ENCODE data around the gene SYT8. TPM values are rescaled to one million over a fixed set of nuclear protein-coding genes. Genes with fewer than 3 reads are reported as not detected.

The SYT8 gene
- total RNA-seq, 1 experiment from 2014 or later: 7.8 TPM

DNA sequence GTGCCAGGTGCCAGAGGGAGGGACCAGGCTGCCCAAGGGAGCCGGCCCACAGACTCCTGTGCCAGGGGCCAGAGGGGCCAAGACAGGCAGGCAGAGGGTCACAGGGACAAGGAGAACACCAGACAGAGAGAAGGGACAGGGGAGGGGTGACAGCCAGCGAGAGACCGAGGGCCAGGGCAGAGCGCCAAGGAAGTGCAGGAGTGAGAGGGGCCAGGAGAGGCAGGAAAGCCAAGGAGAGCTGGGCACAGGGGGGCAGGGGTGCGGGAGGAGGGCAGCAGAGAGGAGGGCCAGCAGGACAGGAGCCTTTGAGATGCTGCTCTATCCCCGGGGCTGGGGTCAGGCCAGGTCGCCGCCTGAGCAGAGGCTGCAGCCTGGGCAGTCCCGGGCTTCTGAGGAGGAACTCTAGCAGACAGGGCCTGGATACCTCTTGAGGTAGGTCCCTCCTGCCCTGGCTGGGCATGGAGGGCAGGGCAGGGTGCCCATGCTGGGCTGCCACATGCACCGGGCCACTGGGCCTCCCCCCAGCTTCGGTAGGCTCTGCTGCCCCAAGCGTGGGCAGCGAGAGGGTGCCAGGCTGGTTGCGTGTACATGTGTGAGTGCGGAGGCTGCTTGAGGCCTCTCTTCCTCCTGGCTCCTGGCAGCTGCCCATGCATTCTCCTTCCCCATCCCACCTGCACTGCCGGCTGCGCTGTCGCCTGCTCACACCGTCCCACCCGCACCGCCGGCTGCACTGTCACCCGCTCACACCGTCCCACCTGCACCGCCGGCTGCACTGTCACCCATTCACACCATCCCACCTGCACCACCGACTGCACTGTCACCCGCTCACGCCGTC lies 30.3 kb downstream of the SYT8 start:
- H3K9me3 ChIP-seq (ENCODE audit: low read length): no peaks in the 10 kb centered on the region
- intact Hi-C loops (cut with micrococcal nuclease): no loop called here
- no peak for DNase-seq
- ChIA-PET CTCF (no interaction called here), POLR2A (ENCODE audit: unreplicated experiment) (no interaction called here)
- no peaks in the 10 kb centered on the region for H4K20me1 ChIP-seq (ENCODE audit: low read length)
- H3K4me1 ChIP-seq (ENCODE audit: insufficient read depth, low read length): peaks cover 7% of the 10 kb centered on the region
- ATAC-seq: no peak
- H3K4me3 ChIP-seq (ENCODE audit: low read length): no peak overlapping the region
- no peak overlapping the region for H3K9ac ChIP-seq (ENCODE audit: low read length)
- H3F3A ChIP-seq (ENCODE audit: low read length, unreplicated experiment): no peaks in the 10 kb centered on the region
- BruUV-seq (replicated peaks): no TSS peak
- H3K27ac ChIP-seq (ENCODE audit: low read length): no peak overlapping the region
- peaks cover 22% of the 10 kb centered on the region for H3K27me3 ChIP-seq (ENCODE audit: low read length)
- H2AFZ ChIP-seq (ENCODE audit: low read length): no peak overlapping the region
- H3K79me2 ChIP-seq (ENCODE audit: low read length): no peaks in the 10 kb centered on the region
- H3K36me3 ChIP-seq (ENCODE audit: low read depth, low read length): no peaks in the 10 kb centered on the region
- TF ChIP-seq, protein P1, sequence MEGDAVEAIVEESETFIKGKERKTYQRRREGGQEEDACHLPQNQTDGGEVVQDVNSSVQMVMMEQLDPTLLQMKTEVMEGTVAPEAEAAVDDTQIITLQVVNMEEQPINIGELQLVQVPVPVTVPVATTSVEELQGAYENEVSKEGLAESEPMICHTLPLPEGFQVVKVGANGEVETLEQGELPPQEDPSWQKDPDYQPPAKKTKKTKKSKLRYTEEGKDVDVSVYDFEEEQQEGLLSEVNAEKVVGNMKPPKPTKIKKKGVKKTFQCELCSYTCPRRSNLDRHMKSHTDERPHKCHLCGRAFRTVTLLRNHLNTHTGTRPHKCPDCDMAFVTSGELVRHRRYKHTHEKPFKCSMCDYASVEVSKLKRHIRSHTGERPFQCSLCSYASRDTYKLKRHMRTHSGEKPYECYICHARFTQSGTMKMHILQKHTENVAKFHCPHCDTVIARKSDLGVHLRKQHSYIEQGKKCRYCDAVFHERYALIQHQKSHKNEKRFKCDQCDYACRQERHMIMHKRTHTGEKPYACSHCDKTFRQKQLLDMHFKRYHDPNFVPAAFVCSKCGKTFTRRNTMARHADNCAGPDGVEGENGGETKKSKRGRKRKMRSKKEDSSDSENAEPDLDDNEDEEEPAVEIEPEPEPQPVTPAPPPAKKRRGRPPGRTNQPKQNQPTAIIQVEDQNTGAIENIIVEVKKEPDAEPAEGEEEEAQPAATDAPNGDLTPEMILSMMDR (conservative IDR thresholded peaks at IDR 0.05; ENCODE audit: low read depth, low read length): no peak
- TF ChIP-seq EZH2 (IDR thresholded peaks at IDR 0.05; ENCODE audit: low read length, unreplicated experiment) (no peak), EZH2phosphoT487 (IDR thresholded peaks at IDR 0.05; ENCODE audit: borderline replicate concordance, low read length) (no peak)
- H3K4me2 ChIP-seq (ENCODE audit: low read length): no peak overlapping the region
- no peaks in the 10 kb centered on the region for H3K9me2 ChIP-seq (replicated peaks; ENCODE audit: low read length)

DNA sequence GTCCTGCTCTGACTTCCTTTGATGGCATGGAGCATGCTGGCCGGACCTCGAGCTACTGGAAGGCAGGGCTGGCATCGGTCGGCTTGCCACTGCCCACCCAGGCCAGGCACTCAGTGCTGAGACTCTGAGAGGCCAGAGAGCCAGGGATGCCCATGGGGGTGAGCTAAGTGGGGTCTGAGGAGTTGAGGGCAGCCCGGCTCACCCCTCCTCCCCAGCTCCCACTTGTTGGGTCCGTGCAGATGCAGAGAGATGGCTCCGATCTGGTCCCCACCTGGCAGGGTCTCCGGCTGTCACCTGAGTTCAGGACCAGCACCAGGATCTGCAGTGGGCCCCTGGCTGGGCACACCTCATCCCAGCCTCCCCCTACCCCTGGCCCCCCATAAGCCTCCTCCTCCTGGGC lies 31.4 kb downstream of the SYT8 start:
- no peak overlapping the region for H3K9ac ChIP-seq (ENCODE audit: low read length)
- H3K4me2 ChIP-seq (ENCODE audit: low read length): no peak overlapping the region
- no TSS peak for BruUV-seq (replicated peaks)
- CTCF ChIA-PET: no interaction called here
- no peak for DNase-seq
- H3K4me3 ChIP-seq (ENCODE audit: low read length): no peak overlapping the region
- intact Hi-C loops (cut with micrococcal nuclease): no loop called here
- H4K20me1 ChIP-seq (ENCODE audit: low read length): no peaks in the 10 kb centered on the region
- H3K4me1 ChIP-seq (ENCODE audit: insufficient read depth, low read length): peaks cover 7% of the 10 kb centered on the region
- ATAC-seq: no peak
- H3K79me2 ChIP-seq (ENCODE audit: low read length): no peaks in the 10 kb centered on the region
- POLR2A ChIA-PET (ENCODE audit: unreplicated experiment): no interaction called here
- H3K36me3 ChIP-seq (ENCODE audit: low read depth, low read length): no peaks in the 10 kb centered on the region
- peaks cover 32% of the 10 kb centered on the region for H3K27me3 ChIP-seq (ENCODE audit: low read length)
- H2AFZ ChIP-seq (ENCODE audit: low read length): no peak overlapping the region
- H3K9me3 ChIP-seq (ENCODE audit: low read length): no peaks in the 10 kb centered on the region
- no peaks in the 10 kb centered on the region for H3K9me2 ChIP-seq (replicated peaks; ENCODE audit: low read length)
- TF ChIP-seq, protein P1 (conservative IDR thresholded peaks at IDR 0.05; ENCODE audit: low read depth, low read length): no peak
- TF ChIP-seq EZH2 (IDR thresholded peaks at IDR 0.05; ENCODE audit: low read length, unreplicated experiment) (no peak), EZH2phosphoT487 (IDR thresholded peaks at IDR 0.05; ENCODE audit: borderline replicate concordance, low read length) (no peak)
- no peak overlapping the region for H3K27ac ChIP-seq (ENCODE audit: low read length)
- no peaks in the 10 kb centered on the region for H3F3A ChIP-seq (ENCODE audit: low read length, unreplicated experiment)

DNA sequence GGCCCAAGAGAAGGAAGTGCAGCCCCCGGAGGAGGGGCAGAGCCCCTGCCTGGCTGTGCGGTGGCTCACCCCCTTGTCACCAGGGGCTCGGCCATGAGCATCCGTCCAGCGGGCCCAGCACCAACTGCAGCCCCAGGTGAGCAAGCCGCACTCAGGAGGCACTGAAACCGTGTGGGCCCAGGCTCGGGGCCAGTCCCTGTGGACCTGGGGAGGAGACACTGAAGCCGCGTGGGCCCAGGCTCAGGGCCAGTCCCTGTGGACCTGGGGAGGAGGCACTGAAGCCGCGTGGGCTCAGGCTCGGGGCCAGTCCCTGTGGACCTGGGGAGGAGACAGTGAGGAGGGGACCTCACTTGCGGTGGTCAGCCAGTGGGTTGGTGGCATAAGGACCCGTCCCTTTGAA lies 32.0 kb downstream of the SYT8 start:
- Histone ChIP-seq H3K4me1 (ENCODE audit: insufficient read depth, low read length) (peaks cover 7% of the 10 kb centered on the region), H3K27me3 (ENCODE audit: low read length) (peaks cover 32% of the 10 kb centered on the region), H3K36me3 (ENCODE audit: low read depth, low read length) (no peaks in the 10 kb centered on the region), H2AFZ (ENCODE audit: low read length) (no peak overlapping the region), H3K9me2 (replicated peaks; ENCODE audit: low read length) (no peaks in the 10 kb centered on the region), H3K27ac (ENCODE audit: low read length) (no peak overlapping the region), H3K9ac (ENCODE audit: low read length) (no peak overlapping the region), H3K4me2 (ENCODE audit: low read length) (no peak overlapping the region), H4K20me1 (ENCODE audit: low read length) (no peaks in the 10 kb centered on the region), H3K4me3 (ENCODE audit: low read length) (no peak overlapping the region), H3F3A (ENCODE audit: low read length, unreplicated experiment) (no peaks in the 10 kb centered on the region), H3K79me2 (ENCODE audit: low read length) (no peaks in the 10 kb centered on the region), H3K9me3 (ENCODE audit: low read length) (no peaks in the 10 kb centered on the region)
- POLR2A ChIA-PET (ENCODE audit: unreplicated experiment): no interaction called here
- intact Hi-C loops (cut with micrococcal nuclease): no loop called here
- TF ChIP-seq, protein P1 (conservative IDR thresholded peaks at IDR 0.05; ENCODE audit: low read depth, low read length): no peak
- TF ChIP-seq EZH2phosphoT487 (IDR thresholded peaks at IDR 0.05; ENCODE audit: borderline replicate concordance, low read length) (no peak), EZH2 (IDR thresholded peaks at IDR 0.05; ENCODE audit: low read length, unreplicated experiment) (no peak)
- BruUV-seq (replicated peaks): no TSS peak
- no peak for DNase-seq
- CTCF ChIA-PET: no interaction called here
- ATAC-seq: no peak

Measured in PC-3 (cell line).